ENCODE results near the gene RHBDL2.

RHBDL2 gene

GRCh38 chr1:38964140-38964548 is 22.5 kb upstream of the RHBDL2 start:
- TF ChIP-seq CTCF (conservative IDR thresholded peaks at IDR 0.05) (no peak; the same call in 1 of the 2 replicates), ZFX (IDR thresholded peaks at IDR 0.05) (no peak)
- H3K27ac ChIP-seq: no peak overlapping the region

GRCh38 chr1:38962560-38962959 is 20.9 kb upstream of the RHBDL2 start:
- no peak overlapping the region for H3K27ac ChIP-seq

GRCh38 chr1:38962113-38962512 is 20.5 kb upstream of the RHBDL2 start:
- no peak overlapping the region for H3K27ac ChIP-seq
- TF ChIP-seq ZFX (IDR thresholded peaks at IDR 0.05) (no peak), CTCF (conservative IDR thresholded peaks at IDR 0.05) (no peak)

More at GRCh38 chr1:38962560-38962959, 20.9 kb upstream of the RHBDL2 start:
- TF ChIP-seq ZFX (IDR thresholded peaks at IDR 0.05) (no peak), CTCF (conservative IDR thresholded peaks at IDR 0.05) (no peak)

GRCh38 chr1:38958967-38959366 is 17.3 kb upstream of the RHBDL2 start:
- TF ChIP-seq ZFX (IDR thresholded peaks at IDR 0.05) (no peak), CTCF (conservative IDR thresholded peaks at IDR 0.05) (no peak)
- no peak overlapping the region for H3K27ac ChIP-seq

GRCh38 chr1:38953433-38953860 is 11.8 kb upstream of the RHBDL2 start:
- no peak for TF ChIP-seq ZFX (IDR thresholded peaks at IDR 0.05)
- H3K27ac ChIP-seq: no peak overlapping the region

GRCh38 chr1:38950553-38950952 is 8.9 kb upstream of the RHBDL2 start:
- H3K27ac ChIP-seq: peak overlapping the region; percentile 45; the same call in 1 of the 2 replicates
- TF ChIP-seq ZFX (IDR thresholded peaks at IDR 0.05) (no peak), CTCF (conservative IDR thresholded peaks at IDR 0.05) (no peak)

GRCh38 chr1:38944547-38944946 is 2.9 kb upstream of the RHBDL2 start:
- TF ChIP-seq CTCF (conservative IDR thresholded peaks at IDR 0.05) (no peak), ZFX (IDR thresholded peaks at IDR 0.05) (no peak)
- H3K27ac ChIP-seq: no peak overlapping the region

- no peak for TF ChIP-seq CTCF (conservative IDR thresholded peaks at IDR 0.05)
- TF ChIP-seq ZFX (IDR thresholded peaks at IDR 0.05): no peak
- H3K27ac ChIP-seq: no peak overlapping the region
Observed at GRCh38 chr1:38942664-38943428, 1.2 kb upstream of the RHBDL2 start.
